HepG2 (cell line): Measurements from ENCODE around the gene PNLIP. TPM values are rescaled to one million over a fixed set of nuclear protein-coding genes. Genes with fewer than 3 reads are reported as not detected.

ENCODE experiments used
- ATAC-seq: fragments of 200-7000 bp; cut with Tn5 transposase; 3 replicates; pipeline ENCODE4 v1.9.1; 2020; ENCODE audit warnings: mild to moderate bottlenecking, moderate library complexity
- BruUV-seq: library from RNA; stranded (reverse); fragments of 400-500 nt; replicated peaks from 2 replicates; lab custom pipeline; 2021; lab: Mats Ljungman, UMichigan
- CTCF ChIA-PET: fragments of 300-600 bp; formaldehyde crosslinking; extraction: SDS; loops from one replicate; lab custom pipeline; 2021; ENCODE audit warnings: low total read pairs, inconsistent platforms, low intra/inter-chr PET ratio; lab: Yijun Ruan, JAX
- POLR2A ChIA-PET: fragments of 350-600 bp; sonication (Branson Sonifier 250); formaldehyde crosslinking; loops from one replicate; lab custom pipeline; 2020; ENCODE audit warnings: antibody characterized with exemption, inconsistent platforms; lab: Yijun Ruan, JAX
- DNase-seq: peaks from one replicate; pipeline ENCODE4 v3.0.0-alpha.2; 2015; ENCODE audit warnings: low spot score
- FAIRE-seq: peaks from 3 replicates; lab custom pipeline; 2011; peaks lifted over from hg19 to GRCh38; lab: Jason Lieb, UNC
- H2AFZ ChIP-seq: one replicate; pipeline ENCODE4 v1.6.1; 2011; ENCODE audit warnings: low read length, inconsistent platforms
- H3K27ac ChIP-seq: fragments of 300-600 bp; 3 replicates; pipeline ENCODE4 v1.8.0; 2011; ENCODE audit warnings: mixed run types, mild to moderate bottlenecking, mixed read lengths, low read length, inconsistent platforms; ENCODE audit not compliant: insufficient read depth; ENCODE audit errors: extremely low read length
- H3K27me3 ChIP-seq, 2 experiments: fragments of 200-600 bp in 1 of 2; 2 replicates in 1 of 2; 3 replicates in 1 of 2; pipeline versions ENCODE4 v1.6.0 to v1.8.0; 2011; ENCODE audit warnings: low read length in 2 of 2, mild to moderate bottlenecking in 2 of 2, moderate library complexity in 2 of 2, inconsistent platforms in 1 of 2; ENCODE audit not compliant: insufficient read depth in 2 of 2, control insufficient read depth in 1 of 2
- H3K36me3 ChIP-seq, 2 experiments: fragments of 200-600 bp in 1 of 2; replicated peaks in 1 of 2; 2 replicates in 1 of 2; 3 replicates in 1 of 2; pipeline versions ENCODE4 v1.5.1 to v1.8.0; 2011; ENCODE audit warnings: low read length in 2 of 2, inconsistent platforms in 1 of 2; ENCODE audit not compliant: insufficient read depth in 2 of 2, control insufficient read depth in 1 of 2
- H3K4me1 ChIP-seq: 2 replicates; pipeline ENCODE4 v1.5.1; 2012; ENCODE audit warnings: low read length, inconsistent platforms; ENCODE audit not compliant: insufficient read depth
- H3K4me2 ChIP-seq: 2 replicates; pipeline ENCODE4 v1.6.0; 2011; ENCODE audit warnings: low read depth, low read length, inconsistent platforms
- H3K4me3 ChIP-seq, 3 experiments: fragments of 200-600 bp in 1 of 3; sonication (generic), shearing (Covaris generic) in 1 of 3; replicated peaks in 1 of 3; 2 replicates each; pipeline ENCODE4 v1.5.1; 2011 to 2016; ENCODE audit warnings: low read length in 3 of 3, inconsistent platforms in 2 of 3, low read depth in 2 of 3, mild to moderate bottlenecking in 2 of 3, control low read depth in 1 of 3, mixed read lengths in 1 of 3; ENCODE audit not compliant: insufficient read depth in 1 of 3
- H3K79me2 ChIP-seq: one replicate; pipeline ENCODE4 v1.6.1; 2011; ENCODE audit warnings: low read length, inconsistent platforms; ENCODE audit not compliant: insufficient read depth
- H3K9ac ChIP-seq: 2 replicates; pipeline ENCODE4 v1.6.0; 2011; ENCODE audit warnings: mild to moderate bottlenecking, low read depth, low read length, inconsistent platforms; ENCODE audit not compliant: insufficient read depth
- H3K9me3 ChIP-seq: 2 replicates; pipeline ENCODE4 v1.5.1; 2012; ENCODE audit warnings: mild to moderate bottlenecking, low read length
- H4K20me1 ChIP-seq: 2 replicates; pipeline ENCODE4 v1.6.0; 2011; ENCODE audit warnings: inconsistent platforms, mild to moderate bottlenecking, low read length, moderate library complexity; ENCODE audit not compliant: insufficient read depth
- EEA1 ChIP-seq: sonication (generic); formaldehyde crosslinking; IDR thresholded peaks from 2 replicates; pipeline ENCODE4 v1.5.1; 2020; ENCODE audit warnings: mild to moderate bottlenecking, missing genetic modification reagents, borderline replicate concordance
- HMG20A ChIP-seq: IDR thresholded peaks from 2 replicates; pipeline ENCODE4 v1.6.1; 2016; ENCODE audit warnings: borderline replicate concordance
- MXD1 ChIP-seq: sonication (generic); formaldehyde crosslinking; IDR thresholded peaks from 2 replicates; pipeline ENCODE4 v1.4.0; 2020; ENCODE audit warnings: mild to moderate bottlenecking, missing genetic modification reagents
- ZBTB39 ChIP-seq: sonication (generic); formaldehyde crosslinking; IDR thresholded peaks from 2 replicates; pipeline ENCODE4 v1.5.0; 2020; ENCODE audit warnings: missing genetic modification reagents
- ZFP37 ChIP-seq: sonication (generic); formaldehyde crosslinking; IDR thresholded peaks from 2 replicates; pipeline ENCODE4 v1.4.0; 2020; ENCODE audit warnings: missing genetic modification reagents, borderline replicate concordance
- ZNF749 ChIP-seq: sonication (generic); formaldehyde crosslinking; IDR thresholded peaks from 2 replicates; pipeline ENCODE4 v1.8.0; 2022; ENCODE audit warnings: mild to moderate bottlenecking, missing genetic modification reagents, moderate library complexity, borderline replicate concordance
- WGBS: methylation state at CpG from one replicate; pipeline ENCODE4 v1.1.6; 2017; ENCODE audit warnings: low lambda C conversion rate; 5-methylcytosine and 5-hydroxymethylcytosine counted together
- in situ Hi-C: cut with HindIII; loops from 2 replicates; pipeline ENCODE4 v1.10.0; 2017; ENCODE audit warnings: low pct_unique_long_range_greater_than_20kb; ENCODE audit not compliant: extremely low pct_ligation_motif_present
- intact Hi-C: fragments of 100-400 bp; cut with micrococcal nuclease; formaldehyde crosslinking; loops from one replicate; pipeline ENCODE4 v1.10.0; 2022; ENCODE audit not compliant: unreplicated experiment
- polyA plus RNA-seq, 8 experiments: library from polyadenylated mRNA; depleted of rRNA in 3 of 8; stranded (reverse) in 7 of 8; unstranded in 1 of 8; fragments of >200 nt; fragmentation: Illumina TruSeq in 4 of 8; extraction: Trizol in 4 of 8; gene quantifications; 2 replicates each; pipeline versions ENCODE4 v1.2.1 to v1.2.3, GENCODE V29; 2011 to 2016; ENCODE audit warnings: low read depth in 4 of 8, missing spikeins in 1 of 8, mixed read lengths in 1 of 8; ENCODE audit not compliant: insufficient read depth in 1 of 8
- total RNA-seq, 5 experiments: library from RNA; depleted of rRNA; stranded (reverse); fragments of >200 nt; fragmentation: Illumina TruSeq; extraction: Trizol; gene quantifications; 2 replicates each; pipeline ENCODE4 v1.2.3, GENCODE V29; 2016; ENCODE audit warnings: low read depth in 1 of 5

Gene PNLIP
- total and polyA plus RNA-seq, 2 of the 13 experiments (the other 11 are each of a cell fraction or from before 2014, with no cell fraction given): not detected

GRCh38 chr10:116526219-116526618, 19.5 kb upstream of the PNLIP start:
- H3K36me3 ChIP-seq: no peaks in the 10 kb centered on the region
- POLR2A ChIA-PET: no interaction called here
- no peak overlapping the region for H3K4me3 ChIP-seq
- TF ChIP-seq ZNF749: no peak
- TF ChIP-seq ZFP37 (CRISPR knock-in tag): no peak
- TF ChIP-seq HMG20A (CRISPR knock-in tag): no peak
- TF ChIP-seq, all 625 proteins: peak for 0
- CTCF ChIA-PET: no interaction called here
- FAIRE-seq (no peak), DNase-seq (no peak), ATAC-seq (no peak)
- Histone ChIP-seq H3K27ac (no peak overlapping the region), H3K9ac (no peak overlapping the region), H3K79me2 (no peaks in the 10 kb centered on the region), H3K9me3 (no peaks in the 10 kb centered on the region), H3K27me3 (peaks cover 0 to 2% of the 10 kb centered on the region in 2 experiments; a peak in 1 of 5 replicates), H3K4me1 (no peaks in the 10 kb centered on the region), H2AFZ (no peak overlapping the region), H4K20me1 (no peaks in the 10 kb centered on the region), H3K4me2 (no peak overlapping the region)
- intact Hi-C loops (no loop called here), in situ Hi-C loops (no loop called here)
- 1% methylated on average over 3 of the region's 3 CpGs for WGBS
- BruUV-seq: no TSS peak

GRCh38 chr10:116536810-116537209, 8.9 kb upstream of the PNLIP start:
- TF ChIP-seq MXD1 (CRISPR knock-in tag) (no peak), EEA1 (CRISPR knock-in tag) (no peak), ZBTB39 (CRISPR knock-in tag) (no peak)
- Histone ChIP-seq H3K4me1 (no peaks in the 10 kb centered on the region), H3K79me2 (no peaks in the 10 kb centered on the region), H3K4me2 (no peak overlapping the region), H3K36me3 (no peaks in the 10 kb centered on the region), H3K27me3 (no peaks in the 10 kb centered on the region), H3K9me3 (no peaks in the 10 kb centered on the region), H2AFZ (no peak overlapping the region), H3K9ac (no peak overlapping the region), H3K4me3 (no peak overlapping the region), H4K20me1 (no peaks in the 10 kb centered on the region), H3K27ac (no peak overlapping the region)
- in situ Hi-C loops: no loop called here
- FAIRE-seq (no peak), DNase-seq (no peak), ATAC-seq (no peak)
- ChIA-PET POLR2A (no interaction called here), CTCF (no interaction called here)
- intact Hi-C loops: no loop called here
- no TSS peak for BruUV-seq
- WGBS: 28% methylated on average over 2 of the region's 2 CpGs
